GM19035 (cell line): ENCODE data around the gene PNPT1.
"Not testable (repeated sequence)": the region's sequence is repeated elsewhere in the genome, so short reads cannot be mapped to it uniquely, and the experiment has no call there.

ENCODE experiments used
- ATAC-seq: cut with Tn5 transposase; IDR thresholded peaks from one replicate; pipeline ENCODE4 v1.9.1; 2021; ENCODE audit not compliant: unreplicated experiment

Gene PNPT1

DNA sequence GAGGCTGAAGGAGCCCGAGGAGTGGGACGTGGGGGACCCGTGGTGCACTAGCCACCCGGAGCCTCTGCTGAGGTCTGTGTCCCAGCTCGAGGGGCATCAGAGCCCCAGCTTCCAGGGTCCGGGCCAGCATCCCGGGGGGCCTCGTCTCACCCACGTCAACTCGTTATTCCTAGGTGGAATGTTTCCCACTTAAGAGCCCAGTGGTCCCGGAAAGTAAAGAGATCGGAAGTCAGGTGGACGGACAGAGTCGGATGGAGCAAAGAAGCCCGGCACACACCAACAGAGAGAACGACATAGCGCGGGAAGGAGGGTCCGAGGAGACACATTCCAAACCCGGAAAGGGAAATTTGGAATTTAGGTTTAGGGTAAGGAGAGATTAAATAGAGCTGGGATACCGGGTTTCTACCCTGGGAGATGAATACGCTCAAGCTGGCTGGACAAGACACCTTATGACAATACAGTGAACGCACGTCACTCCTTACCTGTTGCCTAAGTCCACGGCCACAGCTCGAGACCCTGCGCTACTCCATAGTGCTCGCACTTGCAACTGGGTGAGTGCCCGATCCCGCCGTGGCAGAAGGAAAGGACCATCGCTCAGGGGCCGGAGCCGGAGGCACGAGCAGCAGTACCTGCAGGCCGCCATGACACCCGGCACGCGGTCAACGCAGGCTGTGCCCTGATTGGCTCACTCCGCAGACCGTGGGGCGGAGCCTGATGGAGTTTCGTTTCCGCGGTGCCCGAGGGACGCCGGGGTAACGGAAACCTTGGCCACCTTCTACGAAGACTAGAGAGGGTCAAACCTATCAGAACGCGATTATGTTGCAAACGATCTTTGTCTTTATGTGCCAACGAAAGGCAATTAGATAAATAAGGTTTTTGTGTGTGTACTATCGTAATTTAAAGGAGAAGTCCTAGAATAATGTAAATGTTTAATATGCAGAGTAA lies at the start of gene PNPT1:
TSS of gene PNPT1 (minus strand) at position 664 of the 945 bp plus-strand sequence. CDS start at position 643, 21 bp downstream.
- peak; percentile 100 for ATAC-seq

DNA sequence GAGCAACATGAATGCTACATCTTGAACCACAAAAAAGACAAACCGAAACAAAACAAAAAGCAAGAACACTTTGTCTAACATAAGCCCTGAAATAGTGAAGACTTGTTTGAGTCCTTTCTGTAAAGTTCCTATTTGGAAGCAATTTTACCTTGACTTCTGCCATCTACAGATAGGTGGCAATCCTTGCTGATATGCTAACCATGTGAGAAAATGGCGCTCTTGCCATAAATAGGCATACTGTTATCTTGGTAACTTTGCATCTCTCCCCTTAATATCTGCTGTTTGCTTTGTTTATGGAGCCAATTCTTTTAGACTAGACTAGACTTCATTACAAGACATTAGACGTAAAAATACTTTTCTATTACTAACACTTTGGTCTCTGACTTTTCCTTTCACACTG lies 49.4 kb upstream of the PNPT1 start:
- no peak for ATAC-seq

DNA sequence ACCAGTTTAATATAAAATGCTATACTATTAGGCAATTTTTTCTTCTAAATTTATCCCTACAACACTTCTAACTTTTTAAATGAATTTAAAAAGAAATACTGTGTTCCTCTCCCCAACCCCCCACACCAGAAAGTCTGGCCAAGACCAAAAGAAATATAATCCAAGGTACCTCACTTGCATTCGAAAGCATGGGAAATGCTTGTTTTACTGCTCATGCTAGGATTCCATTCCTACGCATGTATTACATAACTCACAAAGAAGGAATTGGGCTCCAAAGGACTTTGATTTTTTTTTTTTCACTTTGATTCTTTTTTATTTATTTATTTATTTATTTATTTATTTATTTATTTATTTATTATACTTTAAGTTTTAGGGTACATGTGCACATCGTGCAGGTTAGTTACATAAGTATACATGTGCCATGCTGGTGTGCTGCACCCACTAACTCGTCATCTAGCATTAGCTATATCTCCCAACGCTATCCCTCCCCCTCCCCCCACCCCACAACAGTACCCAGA lies 42.4 kb upstream of the PNPT1 start:
- not testable (repeated sequence) for ATAC-seq

DNA sequence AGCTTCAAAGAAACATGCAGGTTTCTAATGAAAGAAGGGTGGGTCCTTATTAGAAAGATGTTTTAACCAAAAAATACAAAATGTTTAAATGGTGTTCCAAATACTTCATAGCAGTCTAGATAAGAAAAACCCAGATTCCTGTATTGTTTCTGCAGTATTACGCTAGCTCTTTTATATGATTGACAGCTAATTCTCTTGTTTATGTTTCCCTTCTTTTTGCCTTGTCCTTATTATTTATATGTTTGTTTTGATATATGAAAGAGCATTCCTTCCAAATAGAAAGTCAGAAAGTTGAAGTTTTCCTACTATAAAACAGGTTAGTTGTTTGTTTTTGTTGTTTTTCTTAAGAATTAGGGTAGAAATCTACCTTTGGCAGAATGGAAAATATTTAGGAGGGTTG lies 41.1 kb upstream of the PNPT1 start:
- no peak for ATAC-seq

DNA sequence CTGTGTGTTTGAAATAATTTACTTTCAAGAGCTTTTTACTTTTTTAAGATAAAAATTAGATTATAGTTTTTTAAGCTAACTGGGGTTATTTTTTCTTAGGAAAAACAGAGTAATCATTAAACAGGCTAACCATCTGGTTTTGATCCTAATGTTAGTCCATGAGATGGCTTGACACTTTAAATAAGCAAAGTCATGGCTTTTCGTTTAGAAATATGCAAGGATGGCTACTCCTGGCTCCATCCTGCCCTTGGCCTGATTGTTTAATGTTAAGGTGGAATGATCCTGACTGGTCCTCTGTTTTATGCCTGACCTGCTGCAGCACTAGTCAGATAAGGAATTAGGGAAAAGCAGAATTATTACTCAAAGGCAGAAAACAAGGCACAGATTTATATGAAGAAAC lies 39.7 kb upstream of the PNPT1 start:
- ATAC-seq = no peak

DNA sequence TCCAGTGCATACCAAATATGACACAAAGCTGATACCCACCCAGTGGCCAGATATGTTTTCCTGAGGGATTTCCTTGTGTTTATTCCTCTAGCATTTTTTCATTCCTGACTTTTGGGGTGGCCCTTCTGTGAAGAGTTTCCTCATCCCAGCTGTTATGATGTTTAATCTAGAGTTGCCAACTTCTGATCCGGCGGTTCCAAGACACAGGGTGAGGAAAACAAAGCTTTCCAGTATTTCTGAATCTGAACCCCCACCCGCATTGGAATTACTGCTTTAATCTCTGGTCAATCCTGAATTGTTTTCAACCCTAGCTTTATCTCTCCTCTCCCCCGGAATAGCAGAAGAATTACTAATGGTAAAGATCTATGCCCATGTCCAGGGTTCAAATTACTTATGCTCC lies 39.2 kb upstream of the PNPT1 start:
- ATAC-seq = no peak

DNA sequence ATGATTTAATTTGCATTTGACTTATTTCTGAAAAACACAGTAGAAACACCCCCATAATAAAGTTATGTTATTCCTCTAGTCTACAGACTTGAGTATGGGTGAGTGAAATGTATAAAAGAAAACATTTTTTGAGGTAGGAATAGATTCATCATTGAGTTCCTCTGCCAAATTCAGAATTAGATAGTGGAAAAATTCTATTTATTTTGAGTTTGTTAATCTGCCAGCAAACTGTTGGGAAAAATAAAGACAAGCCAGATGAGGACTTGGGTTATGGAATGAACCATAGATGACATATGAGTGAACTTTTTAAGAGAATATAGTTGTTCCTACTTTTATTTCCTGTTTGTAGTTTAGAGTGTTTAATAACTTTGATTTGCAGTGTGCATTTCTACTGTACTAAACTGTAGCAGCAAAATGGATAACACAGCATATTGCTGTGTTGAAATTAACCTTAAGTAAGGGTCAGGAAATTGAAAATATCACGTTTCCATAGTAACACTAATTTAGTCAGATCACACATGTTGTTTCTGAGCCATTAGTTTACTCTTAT lies 35.6 kb upstream of the PNPT1 start:
- no peak for ATAC-seq

DNA sequence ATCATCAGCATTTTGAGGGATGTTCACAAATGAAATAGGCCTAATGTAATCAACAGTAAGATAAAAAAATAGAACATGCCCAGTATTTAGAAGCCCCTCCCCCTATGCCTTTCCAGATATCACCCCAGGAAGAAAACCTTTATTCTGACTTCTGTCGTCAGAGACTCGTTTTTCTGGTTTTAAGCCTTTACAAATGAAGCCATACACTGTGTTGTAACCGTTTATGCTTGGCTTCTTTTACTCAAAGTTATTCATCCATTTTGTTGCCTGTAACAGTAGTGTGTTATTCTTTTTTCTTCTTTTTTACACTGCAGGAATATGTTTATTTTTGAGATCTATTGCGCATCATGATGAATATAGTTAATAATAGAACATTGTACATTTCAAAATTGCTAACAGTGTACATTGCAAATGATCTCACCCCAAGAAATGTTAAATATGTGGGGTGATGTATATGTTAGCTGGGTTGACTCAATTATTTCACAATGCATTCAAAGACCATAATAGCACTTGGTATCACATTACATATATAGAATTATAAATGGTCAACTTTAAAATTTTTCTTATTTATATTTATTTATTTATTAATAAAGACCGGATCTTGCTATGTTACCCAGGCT lies 28.1 kb upstream of the PNPT1 start:
- ATAC-seq = no peak

DNA sequence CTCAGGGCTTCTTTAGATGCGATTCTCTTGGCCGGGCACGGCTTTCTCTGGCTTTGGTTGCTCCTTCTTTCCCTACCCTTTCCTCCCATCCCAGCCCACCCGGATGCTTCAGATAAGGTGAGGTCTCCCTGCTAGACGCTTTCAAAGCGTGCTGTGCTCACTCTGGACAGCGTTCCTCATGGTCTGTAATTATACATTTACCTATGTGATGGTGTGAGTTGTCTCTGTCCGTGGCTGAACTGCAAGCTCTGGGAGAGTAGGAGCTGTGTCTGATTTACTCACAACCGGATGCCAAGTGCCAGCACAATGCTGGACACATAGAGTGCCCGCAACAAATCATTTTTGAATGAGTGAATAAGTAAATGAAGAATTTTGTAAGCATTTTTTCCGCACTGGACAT lies 26.8 kb upstream of the PNPT1 start:
- ATAC-seq = no peak

DNA sequence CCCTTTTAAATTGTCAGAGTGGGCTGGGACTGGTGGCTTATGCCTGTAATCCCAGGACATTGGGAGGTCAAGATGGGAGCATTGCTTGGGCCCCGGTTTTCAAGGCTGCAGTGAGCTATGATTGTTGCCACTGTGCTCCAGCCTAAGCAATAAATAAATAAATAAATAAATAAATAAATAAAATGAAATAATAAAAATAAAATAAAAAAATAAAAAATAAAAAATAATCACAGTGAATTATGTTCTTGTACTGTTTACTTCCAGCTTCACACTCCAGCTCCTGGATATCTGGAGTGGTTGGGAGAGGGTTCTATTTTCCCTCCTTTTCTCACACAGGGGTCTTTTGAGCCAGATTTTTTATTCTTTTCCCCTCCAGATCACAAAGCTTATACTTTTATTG lies 26.2 kb upstream of the PNPT1 start:
- ATAC-seq = no peak

DNA sequence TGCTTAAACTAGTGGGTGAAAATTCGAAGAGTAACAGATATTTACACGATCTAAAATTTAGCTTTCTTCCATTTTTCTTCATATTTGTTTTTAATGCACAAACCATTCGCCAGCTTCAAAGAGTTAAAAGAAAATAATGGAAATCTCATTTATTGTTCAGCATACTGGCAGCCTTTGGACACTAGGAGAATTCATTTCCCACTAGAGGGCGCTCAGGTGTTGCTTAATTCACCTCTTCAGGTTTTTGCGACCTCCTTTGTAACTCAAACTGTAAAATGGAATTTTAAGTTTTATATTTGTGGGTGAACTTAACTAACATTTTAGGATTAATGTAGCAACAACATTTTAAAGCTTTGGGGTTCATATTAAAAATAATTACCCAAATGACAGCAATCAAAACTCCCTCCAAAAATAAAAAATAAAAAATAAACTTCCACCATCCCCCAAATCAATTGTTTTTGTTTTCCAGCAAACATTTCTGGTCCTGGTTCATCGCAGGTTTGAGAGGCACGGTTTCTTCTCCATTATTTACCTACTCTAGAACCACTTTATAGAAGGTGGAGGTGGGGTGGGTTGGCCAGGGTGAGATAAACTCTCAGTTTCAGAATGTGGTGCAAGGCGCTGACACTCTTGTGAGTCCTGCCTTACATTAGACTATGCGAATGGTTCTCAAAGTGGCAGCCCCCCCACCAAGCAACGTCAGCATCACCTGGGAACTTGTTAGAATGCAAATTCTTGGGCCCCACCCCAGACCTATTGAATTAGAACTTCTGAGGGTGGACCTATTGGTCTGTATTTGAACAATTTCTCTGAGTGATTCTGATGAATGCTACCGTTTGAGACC lies 24.7 kb upstream of the PNPT1 start:
- no peak for ATAC-seq

DNA sequence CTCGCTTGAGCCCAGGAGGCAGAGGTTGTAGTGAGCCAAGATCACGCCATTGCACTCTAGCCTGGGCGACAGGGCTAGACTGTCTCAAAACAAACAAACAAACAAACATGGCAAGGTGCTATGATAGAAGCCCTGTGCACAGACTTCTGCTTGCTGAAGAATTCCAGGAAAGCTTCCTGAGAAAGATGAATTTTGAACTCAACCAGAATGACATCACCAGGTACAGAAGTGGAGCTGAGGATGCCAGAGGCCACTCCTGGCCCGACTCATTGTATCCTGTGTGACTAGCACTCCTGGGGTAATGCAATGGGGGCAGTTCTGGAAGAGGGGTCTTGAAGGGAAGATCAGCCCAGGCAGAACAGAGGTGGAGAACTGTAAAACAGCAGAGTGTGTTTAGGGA lies 22.0 kb upstream of the PNPT1 start:
- ATAC-seq = no peak

DNA sequence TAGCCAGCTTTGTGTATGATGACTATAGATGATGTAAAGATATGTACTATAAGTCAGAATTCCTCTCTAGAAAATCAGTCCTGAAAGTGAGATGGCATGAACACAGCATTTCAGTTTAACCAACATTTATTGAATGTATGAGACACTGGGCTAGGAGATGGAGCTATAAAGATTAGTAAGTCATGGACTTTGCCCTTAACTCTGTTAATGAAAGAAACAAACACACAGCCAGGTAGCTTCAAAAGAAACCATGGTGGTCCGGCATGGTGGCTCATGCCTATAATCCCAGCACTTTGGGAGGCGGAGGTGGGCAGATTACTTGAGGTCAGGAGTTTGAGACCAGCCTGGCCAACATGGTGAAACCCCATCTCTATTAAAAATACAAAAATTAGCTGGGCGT lies 21.5 kb upstream of the PNPT1 start:
- ATAC-seq = not testable (repeated sequence)

DNA sequence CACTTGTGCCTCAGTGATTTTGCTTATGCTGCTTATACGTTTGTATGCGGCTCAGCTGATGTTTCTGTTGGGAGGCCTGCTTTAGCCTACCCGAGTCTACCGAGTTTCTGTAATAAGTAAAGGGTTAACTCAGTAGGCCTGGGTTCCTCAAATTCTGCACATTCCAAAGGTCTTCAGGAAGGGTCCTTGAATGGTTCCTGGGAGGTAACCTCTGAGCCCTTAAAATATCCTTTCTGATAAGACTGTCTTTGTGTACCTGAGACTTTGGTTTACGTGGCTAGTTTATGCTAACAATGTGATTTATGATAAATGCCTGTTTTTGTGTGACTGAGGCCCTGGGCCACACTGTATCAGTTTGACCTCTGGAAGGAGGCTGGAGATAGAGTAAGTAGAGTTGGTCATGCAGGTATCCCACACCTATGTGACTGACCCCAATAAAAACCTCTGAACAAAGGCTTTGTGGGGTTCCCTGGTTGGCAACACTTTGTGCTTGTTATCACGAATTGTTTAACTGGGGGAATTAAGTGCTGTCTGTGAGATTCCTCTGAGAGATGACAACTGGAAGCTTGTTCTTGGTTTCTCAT lies 18.9 kb upstream of the PNPT1 start:
- no peak for ATAC-seq

DNA sequence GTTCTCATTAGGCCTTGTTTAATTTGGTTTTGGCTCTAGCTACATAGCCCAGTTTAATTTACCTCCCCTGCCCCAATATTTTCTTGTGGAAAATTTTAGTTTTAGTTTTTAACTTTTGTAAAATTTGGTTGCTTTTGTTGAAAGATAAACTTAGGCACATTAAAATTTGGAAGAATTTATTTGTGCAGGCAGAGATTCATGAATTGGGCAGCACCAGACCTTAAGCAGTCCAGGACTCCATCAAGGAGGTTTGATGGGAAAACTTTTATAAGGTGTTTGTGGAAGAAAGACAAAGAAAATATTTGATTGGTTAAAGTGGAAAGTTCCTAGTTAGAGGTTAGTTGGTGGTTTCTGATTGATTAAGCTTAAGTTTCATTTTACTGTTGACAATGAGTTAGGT lies 16.4 kb upstream of the PNPT1 start:
- no peak for ATAC-seq

DNA sequence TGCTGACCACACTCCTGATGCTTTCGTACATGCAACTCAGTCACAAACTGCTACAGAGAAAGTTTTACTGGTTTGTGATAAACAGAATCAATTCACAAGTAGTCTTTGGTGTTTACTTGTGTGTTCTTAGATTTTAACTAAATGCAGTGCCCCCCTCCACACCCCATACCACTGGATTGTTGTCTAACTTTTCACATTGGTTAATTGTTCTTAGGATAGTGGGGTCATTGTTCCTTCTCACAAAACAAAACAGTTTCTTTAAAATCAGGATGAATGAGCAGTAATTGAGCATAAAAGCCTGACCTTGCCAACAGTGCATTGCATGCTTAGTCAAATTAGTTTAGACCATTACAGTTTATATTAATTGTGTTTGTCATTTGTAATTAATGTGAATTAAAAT lies 14.1 kb upstream of the PNPT1 start:
- ATAC-seq = no peak

DNA sequence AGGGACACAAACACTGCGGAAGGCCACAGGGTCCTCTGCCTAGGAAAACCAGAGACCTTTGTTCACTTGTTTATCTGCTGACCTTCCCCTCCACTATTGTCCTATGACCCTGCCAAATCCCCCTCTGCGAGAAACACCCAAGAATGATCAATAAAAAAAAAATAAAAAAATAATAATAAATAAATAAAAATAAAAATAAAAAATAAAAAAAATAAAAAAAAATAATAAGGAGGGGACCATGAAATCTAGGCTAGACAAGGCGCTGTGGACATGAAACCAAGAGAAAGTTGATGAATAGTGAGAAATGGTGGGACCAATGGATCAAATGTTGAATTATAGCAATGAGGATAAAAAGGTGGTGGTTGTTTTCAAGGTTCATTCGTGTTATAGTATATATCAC lies 12.6 kb upstream of the PNPT1 start:
- ATAC-seq = not testable (repeated sequence)

DNA sequence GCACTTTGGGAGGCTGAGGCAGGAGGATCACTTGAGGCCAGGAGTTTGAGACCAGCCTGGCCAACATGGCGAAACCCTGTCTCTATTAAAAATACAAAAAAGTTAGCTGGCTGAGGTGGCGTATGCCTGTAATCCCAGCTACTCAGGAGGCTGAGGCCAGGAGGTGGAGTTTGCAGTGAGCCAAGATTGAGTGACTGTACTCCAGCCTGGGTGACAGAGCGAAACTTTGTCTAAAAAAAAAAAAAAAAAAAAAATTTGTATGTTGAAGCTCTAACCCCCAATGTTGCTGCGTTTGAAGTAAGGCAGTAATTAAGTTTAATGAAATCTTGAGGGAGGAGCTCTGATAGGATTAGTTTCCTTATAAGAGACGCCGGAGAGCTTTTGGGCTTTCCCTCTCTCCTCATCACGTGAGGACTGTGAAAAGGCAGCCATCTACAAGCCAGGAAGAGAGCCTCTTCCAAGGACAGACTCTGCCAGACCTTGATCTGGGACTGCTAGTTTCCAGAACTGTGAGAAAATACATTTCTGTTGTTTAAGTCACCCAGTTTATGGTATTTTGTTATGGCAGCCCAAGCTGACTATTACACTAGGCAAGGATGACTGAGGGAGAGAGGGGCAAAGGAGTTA lies 11.5 kb upstream of the PNPT1 start:
- no peak for ATAC-seq

DNA sequence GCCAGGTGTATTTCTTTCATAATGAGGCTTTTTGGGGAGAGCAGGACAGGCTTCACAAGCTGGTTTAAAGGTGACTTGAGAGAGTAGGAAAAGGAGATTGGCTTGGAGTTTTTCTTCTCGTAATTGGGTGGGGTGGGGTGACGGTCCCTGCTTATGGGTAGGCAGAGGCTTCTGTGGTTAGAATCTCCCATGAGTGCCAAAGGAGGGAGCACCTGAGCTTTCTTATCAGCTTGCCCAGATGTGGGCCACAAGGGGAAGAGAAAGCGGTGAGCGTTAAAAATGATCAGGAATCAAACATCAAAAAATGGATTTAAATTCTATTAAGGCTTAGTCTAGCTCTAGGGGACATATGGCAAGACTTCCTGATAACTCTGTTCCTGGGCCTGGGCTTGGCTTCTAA lies 9.7 kb upstream of the PNPT1 start:
- no peak for ATAC-seq

DNA sequence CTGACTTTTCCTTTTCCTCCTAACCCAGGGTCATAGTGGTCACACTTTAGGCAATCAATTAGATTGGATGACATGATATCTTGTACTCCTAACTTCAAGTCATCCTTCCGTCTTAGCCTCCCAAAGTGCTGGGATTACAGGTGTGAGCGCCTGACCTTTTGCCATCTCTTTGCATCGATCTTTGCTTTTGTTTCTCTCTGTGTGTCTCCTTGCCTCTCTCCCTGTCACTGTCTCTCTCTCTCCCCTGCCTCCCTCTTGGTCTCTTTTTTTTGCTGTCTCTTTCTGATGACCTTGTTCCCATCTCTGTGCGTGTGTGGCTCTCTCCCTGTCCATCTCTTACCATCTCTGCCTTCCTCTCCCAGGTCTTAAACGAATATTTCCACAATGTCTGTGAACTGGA lies 904 bp downstream of the PNPT1 start:
- ATAC-seq = not testable (repeated sequence)
